Measurements from ENCODE around the gene SETSIP.
"Not testable (repeated sequence)": the region's sequence is repeated elsewhere in the genome, so short reads cannot be mapped to it uniquely, and the experiment has no call there.

SETSIP gene, protein sequence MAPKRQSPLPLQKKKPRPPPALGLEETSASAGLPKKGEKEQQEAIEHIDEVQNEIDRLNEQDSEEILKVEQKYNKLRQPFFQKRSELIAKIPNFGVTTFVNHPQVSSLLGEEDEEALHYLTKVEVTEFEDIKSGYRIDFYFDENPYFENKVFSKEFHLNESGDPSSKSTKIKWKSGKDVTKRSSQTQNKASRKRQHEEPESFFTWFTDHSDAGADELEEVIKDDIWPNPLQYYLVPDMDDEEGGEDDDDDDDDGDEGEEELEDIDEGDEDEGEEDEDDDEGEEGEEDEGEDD

DNA sequence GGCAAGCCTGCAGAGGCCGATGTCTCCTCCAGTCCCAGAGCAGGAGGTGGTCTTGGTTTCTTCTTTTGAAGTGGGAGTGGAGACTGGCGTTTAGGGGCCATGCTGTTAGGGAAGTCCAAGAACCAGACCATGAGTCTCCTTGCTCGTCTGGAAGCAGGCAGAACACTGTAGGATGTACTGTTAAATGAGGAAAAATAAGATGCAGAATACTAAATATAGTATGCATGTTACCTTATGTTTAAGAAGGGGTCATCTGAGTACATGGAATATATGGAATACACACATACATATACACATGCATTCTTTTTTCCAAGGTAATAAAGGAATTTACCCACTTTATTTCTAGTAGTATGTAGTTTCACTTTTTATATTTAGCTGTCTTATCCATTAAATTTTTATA is at the start of gene SETSIP:
Gene SETSIP, minus strand, starts transcription at position 101 of the 400 bp plus-strand sequence. Its CDS starts 0 bp downstream, at position 101.
- no peak for DNase-seq

- DNase-seq: no peak
Measured at GRCh38 chr1:92123868-92124267, 48.7 kb upstream of the SETSIP start.

DNA sequence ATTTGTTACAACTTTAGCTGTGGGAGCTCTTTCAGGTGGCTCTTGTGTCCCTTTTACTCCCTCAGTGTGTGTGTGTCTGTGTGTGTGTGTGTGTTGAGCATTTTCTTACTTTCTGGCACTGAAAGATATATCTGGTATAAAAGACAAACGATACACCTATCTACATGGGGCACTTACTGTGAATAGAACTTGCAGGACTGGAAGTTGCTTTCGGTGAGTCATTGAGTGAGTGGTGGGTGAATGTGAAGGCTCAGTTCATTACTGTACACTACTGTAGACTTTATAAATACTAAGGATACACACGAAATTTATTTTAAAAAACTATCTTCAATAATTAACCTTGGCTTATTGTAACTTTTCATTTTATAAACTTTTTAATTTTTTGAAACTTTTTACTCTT is 43.6 kb upstream of the SETSIP start:
- DNase-seq: no peak

DNA sequence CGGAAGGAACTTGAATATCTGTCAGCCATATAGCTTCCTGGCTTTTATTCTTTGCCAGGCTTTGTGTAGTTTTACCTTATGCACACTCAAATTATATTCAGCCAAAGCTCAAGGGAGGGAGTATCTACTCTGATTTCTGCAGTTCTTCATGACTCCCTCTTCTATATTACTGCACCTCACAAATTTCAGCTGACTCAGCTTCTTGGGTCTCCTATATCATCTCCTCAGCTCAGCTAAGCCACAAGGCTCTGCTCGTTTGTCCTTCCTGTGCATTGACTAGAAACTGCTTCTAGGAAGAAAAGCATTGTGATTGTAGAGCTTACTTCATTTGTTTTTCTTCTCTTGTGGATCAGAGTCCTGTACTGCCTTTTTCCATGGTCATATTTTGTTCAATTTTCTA is 42.3 kb upstream of the SETSIP start:
- no peak for DNase-seq

DNA sequence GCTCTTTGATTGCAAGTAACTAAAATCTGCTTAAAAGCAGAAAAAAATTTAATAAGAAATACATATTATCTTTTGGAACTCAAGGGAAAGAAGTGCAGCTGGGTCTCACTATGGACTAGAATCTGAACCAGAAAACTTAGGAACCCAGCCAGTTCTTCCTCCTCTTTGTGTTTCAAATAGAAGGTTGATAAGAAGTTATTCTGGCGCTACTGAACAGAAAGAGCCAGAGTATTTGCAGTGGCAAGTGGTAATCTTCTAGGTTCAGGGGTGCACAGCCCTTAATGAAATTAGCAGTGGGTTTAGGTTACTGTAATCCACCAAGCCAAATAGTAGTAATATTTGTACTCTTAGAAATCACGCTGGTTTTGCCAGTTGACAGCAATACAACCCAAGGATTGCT is 33.4 kb upstream of the SETSIP start:
- no peak for DNase-seq

- no peak for DNase-seq
Measured at GRCh38 chr1:92105546-92106081, 30.4 kb upstream of the SETSIP start.

DNA sequence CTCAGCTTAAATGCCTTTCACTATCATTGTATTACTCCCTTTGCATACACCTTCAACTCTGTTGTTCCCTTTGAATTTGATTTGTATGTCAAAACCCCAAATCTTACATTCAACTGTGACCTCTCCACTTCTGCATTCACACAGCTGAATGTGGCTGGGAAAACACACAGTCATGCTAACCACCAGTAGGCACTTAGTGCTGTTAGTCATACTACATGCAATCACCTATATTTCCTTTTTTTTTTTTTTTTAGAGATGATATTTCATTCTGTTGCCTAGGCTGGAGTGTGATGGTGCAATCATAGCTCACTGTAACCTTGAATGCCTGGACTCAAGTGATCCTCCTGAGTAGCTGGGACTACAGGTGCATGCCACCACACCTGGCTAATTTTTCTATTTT is 21.1 kb upstream of the SETSIP start:
- DNase-seq: no peak

DNA sequence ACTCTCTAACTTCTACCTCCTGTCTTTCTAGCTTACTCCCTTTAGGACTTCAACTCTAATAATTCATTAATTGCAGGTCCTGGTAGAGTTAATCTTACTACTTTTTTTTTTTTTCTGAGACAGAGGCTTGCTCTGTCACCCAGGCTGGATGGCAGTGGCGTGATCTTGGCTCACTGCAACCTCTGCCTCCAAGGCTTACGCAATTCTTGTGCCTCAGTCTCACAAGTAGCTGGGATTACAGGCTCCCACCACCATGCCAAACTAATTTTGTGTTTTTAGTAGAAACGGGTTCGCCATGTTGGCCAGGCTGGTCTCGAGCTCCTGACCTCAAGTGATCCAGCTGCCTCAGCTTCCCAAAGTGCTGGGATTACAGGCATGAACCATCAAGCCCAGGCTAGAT is 20.7 kb upstream of the SETSIP start:
- no peak for DNase-seq

DNA sequence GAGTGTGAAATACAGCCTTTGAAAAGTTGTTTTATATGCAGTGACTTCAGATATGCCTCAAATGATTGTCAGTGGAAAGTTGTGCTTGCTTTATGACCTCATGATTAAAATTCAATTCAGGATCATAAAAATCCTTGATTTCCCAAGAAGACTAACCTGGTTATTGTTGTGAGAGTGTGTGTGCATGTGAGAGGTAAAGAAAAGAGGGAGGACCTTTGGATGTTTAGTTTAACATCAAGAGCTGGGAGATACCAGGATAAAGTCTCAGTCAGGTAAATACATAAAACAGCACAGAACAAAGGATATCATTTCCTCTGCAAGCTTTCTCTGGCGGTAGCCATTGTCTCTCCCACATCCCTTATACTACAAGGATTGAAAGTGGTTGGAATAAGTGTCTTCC is 19.4 kb upstream of the SETSIP start:
- DNase-seq: no peak

- DNase-seq: no peak
Measured at GRCh38 chr1:92094090-92094489, 18.9 kb upstream of the SETSIP start.

- no peak for DNase-seq
Measured at GRCh38 chr1:92091625-92092024, 16.4 kb upstream of the SETSIP start.

GRCh38 chr1:92087542-92087941 is 12.3 kb upstream of the SETSIP start:
- no peak for DNase-seq

GRCh38 chr1:92085727-92086126 is 10.5 kb upstream of the SETSIP start:
- no peak for DNase-seq

DNA sequence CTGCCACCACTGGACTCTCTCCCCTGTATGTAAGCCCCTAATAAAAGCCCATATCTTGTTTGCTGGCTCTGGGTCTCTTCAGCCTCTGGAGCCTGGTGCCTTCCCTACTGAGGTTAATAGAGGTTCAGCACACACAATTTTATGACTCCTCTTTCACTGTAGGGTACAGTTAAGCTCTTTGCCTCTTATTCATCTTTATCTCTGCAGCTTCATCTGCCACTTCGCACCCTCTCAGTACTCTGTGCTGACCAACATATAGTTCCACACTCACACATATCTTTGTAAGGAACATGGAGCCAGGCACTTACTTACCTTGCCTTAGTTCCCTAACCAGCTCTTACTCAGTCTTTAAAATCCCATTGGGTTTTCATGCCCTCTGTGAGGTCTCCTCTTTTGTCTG is 9.4 kb upstream of the SETSIP start:
- no peak for DNase-seq

GRCh38 chr1:92081031-92081430 is 5.8 kb upstream of the SETSIP start:
- DNase-seq: no peak

DNA sequence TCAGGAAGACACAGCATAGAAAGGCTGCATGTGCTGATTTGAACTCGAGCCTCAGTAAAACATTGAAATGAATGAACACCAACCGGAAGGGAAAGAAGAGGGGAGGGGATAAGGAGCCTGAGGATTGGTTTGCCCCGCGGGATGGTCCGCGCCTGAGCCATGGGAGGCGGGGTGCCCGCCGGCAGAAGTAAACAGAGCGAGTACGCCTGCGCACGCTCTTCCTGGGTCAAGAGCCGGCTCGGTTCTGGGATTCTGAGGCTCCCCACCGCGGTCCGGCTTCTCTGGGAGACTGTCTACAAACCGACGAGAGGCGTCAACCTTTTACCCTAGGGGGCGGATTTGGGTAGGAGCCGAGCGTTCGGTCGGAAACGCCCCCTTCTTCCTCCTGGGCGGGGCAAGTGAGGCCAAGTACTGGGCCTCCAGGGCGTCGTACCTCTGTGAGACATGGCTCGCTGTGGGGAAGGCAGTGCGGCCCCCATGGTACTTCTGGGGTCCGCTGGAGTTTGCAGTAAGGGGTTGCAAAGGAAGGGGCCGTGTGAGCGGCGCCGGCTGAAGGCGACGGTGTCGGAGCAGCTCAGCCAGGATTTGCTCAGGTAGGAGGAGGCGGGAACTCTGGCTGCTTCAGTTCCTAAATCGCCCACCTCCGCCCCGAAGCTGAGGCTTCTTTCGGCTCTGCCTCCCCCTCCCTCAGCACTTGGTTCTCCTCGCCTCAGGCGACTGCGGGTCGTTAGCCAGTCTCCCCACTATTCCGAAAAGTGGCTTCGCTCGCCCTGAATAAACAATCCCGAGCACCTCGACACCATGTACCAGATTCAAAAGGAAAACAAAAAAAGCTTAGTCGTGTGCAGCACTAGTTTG is 5.1 kb upstream of the SETSIP start, which contains the start of gene BTBD8:
Gene BTBD8, plus strand, starts transcription at position 218 of the 858 bp plus-strand sequence. Its CDS starts 227 bp downstream, at position 445.
- DNase-seq: peak; percentile 91

- no peak for DNase-seq
Measured at GRCh38 chr1:92079441-92079840, 4.2 kb upstream of the SETSIP start.

DNA sequence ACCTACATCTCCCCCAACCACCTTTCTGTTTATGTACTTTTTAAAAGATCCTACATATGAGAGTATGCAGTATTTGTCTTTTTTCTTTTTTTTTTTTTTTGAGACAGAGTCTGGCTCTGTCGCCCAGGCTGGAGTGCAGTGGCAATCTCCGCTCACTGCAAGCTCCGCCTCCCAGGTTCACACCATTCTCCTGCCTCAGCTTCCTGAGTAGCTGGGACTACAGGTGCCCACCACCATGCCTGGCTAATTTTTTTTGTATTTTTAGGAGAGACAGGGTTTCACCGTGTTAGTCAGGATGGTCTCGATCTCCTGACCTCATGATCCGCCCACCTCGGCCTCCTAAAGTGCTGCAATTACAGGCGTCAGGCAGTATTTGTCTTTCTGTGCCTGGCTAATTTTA is 2.9 kb upstream of the SETSIP start:
- not testable (repeated sequence) for DNase-seq

DNA sequence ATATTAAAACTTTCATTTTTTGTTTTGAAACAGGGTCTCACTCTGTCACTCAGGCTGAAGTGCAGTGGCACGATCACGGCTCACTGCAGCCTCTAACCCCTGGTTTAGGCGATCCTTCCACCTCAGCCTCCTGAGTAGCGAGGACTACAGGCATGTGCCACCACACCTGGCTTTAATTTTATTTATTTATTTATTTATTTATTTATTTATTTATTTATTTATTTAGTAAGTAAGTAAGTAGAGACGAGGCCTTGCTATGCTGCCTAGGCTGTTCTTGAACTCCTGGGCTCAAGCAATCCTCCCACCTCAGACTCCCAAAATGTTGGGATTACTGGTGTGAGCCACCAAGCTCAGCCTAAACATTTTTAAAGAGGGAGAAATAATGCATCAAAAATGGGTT is 1.2 kb upstream of the SETSIP start:
- DNase-seq: no peak

GRCh38 chr1:92074446-92074845 is 765 bp downstream of the SETSIP start:
- not testable (repeated sequence) for DNase-seq

- no peak for DNase-seq
Measured at GRCh38 chr1:92070892-92071291, 4.3 kb downstream of the SETSIP start.

- no peak for DNase-seq
Measured at GRCh38 chr1:92066321-92066720, 8.9 kb downstream of the SETSIP start.

DNA sequence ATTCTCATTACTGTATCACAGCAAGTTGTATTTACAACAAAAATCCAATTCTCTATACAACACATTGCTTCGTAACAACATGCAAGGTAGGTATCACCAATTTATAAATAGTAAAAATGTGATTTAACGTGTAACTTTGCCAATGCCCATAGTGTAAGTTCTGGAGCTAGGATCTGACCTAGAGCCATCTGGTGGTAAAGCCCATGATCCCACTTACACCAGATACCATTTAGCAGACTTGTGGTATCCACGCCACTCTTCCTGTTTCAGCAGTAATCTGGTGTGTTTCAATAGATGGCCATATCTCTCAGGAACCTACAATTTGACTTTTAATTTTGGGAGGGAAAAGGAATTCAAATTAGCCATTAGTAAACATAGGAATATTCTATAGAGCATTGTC is 10.2 kb downstream of the SETSIP start:
- DNase-seq: no peak

GRCh38 chr1:92051948-92052347 is 23.3 kb downstream of the SETSIP start:
- no peak for DNase-seq

Data from activated naive CD4-positive, alpha-beta T cell treated with anti-CD3 and anti-CD28 coated beads, Interleukin-2, amount 50 U/mL, for 16 hours (primary cell).